Adipocyte (in vitro differentiated cells): ENCODE data around the gene PPP2R5E.

Experiments
- DNase-seq: peaks from one replicate; pipeline ENCODE4 v3.0.0-alpha.2; 2015; ENCODE audit warnings: low read depth
- H3K27me3 ChIP-seq: replicated peaks from 2 replicates; pipeline ENCODE4 v1.7.0; 2013; ENCODE audit warnings: mild to moderate bottlenecking, low read length, moderate library complexity; ENCODE audit not compliant: control insufficient read depth, insufficient read depth
- H3K36me3 ChIP-seq: 2 replicates; pipeline ENCODE4 v1.7.0; 2013; ENCODE audit warnings: low read length, mild to moderate bottlenecking, moderate library complexity; ENCODE audit not compliant: control insufficient read depth, insufficient read depth, severe bottlenecking
- H3K4me1 ChIP-seq: 2 replicates; pipeline ENCODE4 v1.7.0; 2013; ENCODE audit warnings: mild to moderate bottlenecking, low read length, moderate library complexity; ENCODE audit not compliant: control insufficient read depth, insufficient read depth
- H3K4me3 ChIP-seq: 2 replicates; pipeline ENCODE4 v1.7.0; 2013; ENCODE audit warnings: mild to moderate bottlenecking, low read length, moderate library complexity
- H3K9ac ChIP-seq: 2 replicates; pipeline ENCODE4 v1.7.0; 2013; ENCODE audit warnings: mild to moderate bottlenecking, low read length, moderate library complexity
- H3K9me3 ChIP-seq: 2 replicates; pipeline ENCODE4 v1.7.0; 2013; ENCODE audit warnings: mild to moderate bottlenecking, low read length, moderate library complexity; ENCODE audit not compliant: control insufficient read depth

Gene PPP2R5E

DNA sequence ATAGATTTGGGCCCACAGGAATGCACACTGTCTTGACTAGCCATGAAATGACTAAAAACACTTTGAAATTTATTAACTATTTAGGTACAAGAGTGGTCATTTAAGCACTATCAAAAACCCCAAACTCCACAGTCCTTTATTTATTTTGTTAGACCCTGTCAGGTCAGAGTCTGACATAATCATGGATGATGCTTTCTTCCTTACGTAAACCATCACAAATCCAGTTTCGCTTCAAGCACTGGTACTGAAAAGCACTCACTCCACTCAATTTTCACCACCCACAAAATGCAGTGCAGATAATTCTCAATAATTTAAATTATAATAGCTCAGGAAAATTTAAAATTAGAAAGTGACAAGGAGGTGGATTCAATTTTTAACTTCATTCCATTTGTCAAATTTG, 25.8 kb downstream of the PPP2R5E start:
- no peaks in the 10 kb centered on the region for H3K9me3 ChIP-seq
- H3K9ac ChIP-seq: no peak overlapping the region
- no peaks in the 10 kb centered on the region for H3K27me3 ChIP-seq
- DNase-seq: no peak
- H3K4me3 ChIP-seq: no peak overlapping the region
- no peaks in the 10 kb centered on the region for H3K36me3 ChIP-seq
- no peaks in the 10 kb centered on the region for H3K4me1 ChIP-seq

DNA sequence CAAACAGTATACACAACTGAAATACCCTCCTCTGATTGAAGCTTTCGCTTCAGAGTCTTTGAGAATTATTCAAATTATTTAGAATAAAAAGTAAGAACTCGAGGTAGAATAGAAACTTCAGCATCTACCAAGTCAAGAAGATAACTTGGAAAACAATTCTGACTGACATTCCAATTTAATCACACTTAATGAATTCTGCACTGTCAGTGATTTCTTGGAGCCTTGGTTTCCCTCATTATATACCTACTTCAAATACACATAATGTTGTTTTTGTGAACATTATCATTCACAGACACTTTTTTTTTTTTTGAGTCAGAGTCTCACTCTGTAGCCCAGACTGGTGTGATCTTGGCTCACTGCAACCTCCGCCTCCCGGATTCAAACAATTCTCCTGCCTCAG, 27.9 kb downstream of the PPP2R5E start:
- H3K9ac ChIP-seq: no peak overlapping the region
- H3K9me3 ChIP-seq: no peaks in the 10 kb centered on the region
- peaks cover 2% of the 10 kb centered on the region for H3K36me3 ChIP-seq
- no peak for DNase-seq
- H3K4me3 ChIP-seq: no peak overlapping the region
- no peaks in the 10 kb centered on the region for H3K27me3 ChIP-seq
- no peaks in the 10 kb centered on the region for H3K4me1 ChIP-seq

DNA sequence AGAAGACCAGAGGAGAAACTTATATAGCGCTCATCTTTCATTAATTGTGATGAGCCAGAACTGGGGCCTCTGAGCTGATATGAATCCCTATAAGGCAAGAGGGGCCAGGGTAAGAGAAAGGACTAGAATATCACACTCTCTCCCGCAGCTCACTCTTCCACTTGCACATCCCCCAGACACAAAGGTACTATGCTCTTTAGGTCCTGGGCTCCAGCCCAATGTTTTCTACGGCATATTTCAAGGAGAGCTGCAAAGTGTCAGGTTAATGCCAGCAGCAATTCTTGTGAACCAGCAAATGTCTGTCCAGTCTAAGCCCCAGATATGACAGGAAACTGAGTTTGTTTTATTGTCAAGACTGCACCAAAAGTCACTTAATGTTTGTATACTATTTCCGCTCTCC, 29.4 kb downstream of the PPP2R5E start:
- DNase-seq: no peak
- Histone ChIP-seq H3K4me1 (no peaks in the 10 kb centered on the region), H3K9ac (no peak overlapping the region), H3K4me3 (no peak overlapping the region), H3K36me3 (peaks cover 6% of the 10 kb centered on the region), H3K27me3 (no peaks in the 10 kb centered on the region), H3K9me3 (no peaks in the 10 kb centered on the region)

DNA sequence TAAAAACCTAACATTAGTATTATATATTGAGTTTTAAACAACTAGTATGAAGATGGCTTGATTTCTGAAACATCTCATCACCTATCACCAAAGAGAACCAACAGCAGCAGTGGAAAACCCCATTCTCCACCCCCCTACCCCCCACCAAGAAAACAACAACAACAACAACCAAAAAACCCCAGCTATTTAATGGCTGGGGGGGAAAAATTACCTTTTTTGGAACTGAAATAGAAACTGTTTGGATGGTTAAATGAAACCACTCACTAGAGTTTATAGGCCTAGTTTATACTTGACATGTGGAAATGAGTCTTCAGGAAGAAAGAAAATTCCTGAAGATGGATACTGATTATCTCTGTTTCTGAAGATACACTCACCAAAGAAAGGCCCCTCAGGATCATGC, 30.3 kb downstream of the PPP2R5E start:
- H3K27me3 ChIP-seq: no peaks in the 10 kb centered on the region
- peaks cover 6% of the 10 kb centered on the region for H3K36me3 ChIP-seq
- H3K4me1 ChIP-seq: no peaks in the 10 kb centered on the region
- no peak overlapping the region for H3K4me3 ChIP-seq
- H3K9me3 ChIP-seq: no peaks in the 10 kb centered on the region
- H3K9ac ChIP-seq: no peak overlapping the region
- DNase-seq: no peak

DNA sequence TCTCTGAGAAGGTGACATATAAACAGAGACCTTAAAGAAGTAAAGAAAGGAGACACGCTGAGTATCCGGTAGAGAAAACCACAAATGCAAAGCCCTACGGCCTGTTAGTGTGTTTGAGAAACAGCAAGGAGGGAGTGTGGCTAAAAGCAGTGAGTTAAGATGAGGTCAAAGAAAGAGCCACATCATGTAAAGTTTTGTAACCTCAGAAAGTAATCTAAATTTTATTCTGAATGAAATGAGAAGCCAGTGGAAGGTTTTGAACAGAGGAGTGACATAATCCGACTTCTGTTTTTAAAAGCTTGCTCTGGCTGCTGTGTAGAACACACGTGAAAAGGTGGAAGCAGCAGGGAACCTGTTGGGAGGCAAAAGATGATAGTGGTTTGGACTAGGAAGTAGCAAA, 32.6 kb downstream of the PPP2R5E start:
- no peak overlapping the region for H3K4me3 ChIP-seq
- peaks cover 6% of the 10 kb centered on the region for H3K36me3 ChIP-seq
- H3K4me1 ChIP-seq: no peaks in the 10 kb centered on the region
- DNase-seq: no peak
- no peak overlapping the region for H3K9ac ChIP-seq
- no peaks in the 10 kb centered on the region for H3K27me3 ChIP-seq
- H3K9me3 ChIP-seq: no peaks in the 10 kb centered on the region

DNA sequence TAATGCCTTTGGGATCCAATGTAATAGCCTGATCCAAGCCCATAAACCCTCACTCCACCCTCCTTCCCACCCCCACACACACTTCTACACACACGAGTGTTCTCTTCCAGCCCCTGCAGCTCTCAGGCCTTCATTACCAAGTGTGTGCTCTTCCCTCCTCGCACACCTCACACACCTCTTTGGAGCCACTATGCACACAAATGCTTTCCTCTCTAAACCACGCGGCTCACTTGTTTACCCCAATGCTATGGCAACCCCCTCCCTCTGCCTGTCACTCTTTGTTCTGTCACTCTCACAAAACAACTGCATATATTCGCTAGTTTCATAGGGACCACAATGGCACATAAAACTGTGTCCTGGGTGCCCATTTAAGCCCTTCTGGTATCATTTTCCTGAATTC, 35.1 kb downstream of the PPP2R5E start:
- Histone ChIP-seq H3K9me3 (no peaks in the 10 kb centered on the region), H3K36me3 (peaks cover 6% of the 10 kb centered on the region), H3K27me3 (no peaks in the 10 kb centered on the region), H3K4me1 (peaks cover 3% of the 10 kb centered on the region), H3K4me3 (no peak overlapping the region), H3K9ac (no peak overlapping the region)
- DNase-seq: no peak

DNA sequence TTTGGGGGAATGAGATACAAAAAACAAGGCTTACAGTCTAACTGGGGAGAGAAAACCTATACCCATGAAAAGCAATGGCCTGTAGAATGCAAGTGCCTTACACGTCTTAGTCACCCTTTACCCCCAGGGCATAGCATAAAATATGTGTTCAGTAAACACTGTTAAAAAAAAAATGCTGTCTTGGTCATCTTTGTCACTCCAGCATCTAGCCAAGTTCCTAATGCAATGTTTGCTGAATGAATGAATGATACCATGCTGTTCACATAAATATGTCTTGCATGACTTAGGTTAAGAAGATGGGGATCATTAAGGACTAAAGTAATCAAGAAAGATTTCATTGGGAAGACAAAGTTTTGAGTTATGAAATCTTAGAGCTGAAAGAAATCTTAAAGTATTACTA, 38.5 kb downstream of the PPP2R5E start:
- Histone ChIP-seq H3K9me3 (no peaks in the 10 kb centered on the region), H3K36me3 (no peaks in the 10 kb centered on the region), H3K27me3 (no peaks in the 10 kb centered on the region), H3K4me3 (no peak overlapping the region), H3K4me1 (peaks cover 11% of the 10 kb centered on the region), H3K9ac (no peak overlapping the region)
- peak; percentile 62 for DNase-seq

DNA sequence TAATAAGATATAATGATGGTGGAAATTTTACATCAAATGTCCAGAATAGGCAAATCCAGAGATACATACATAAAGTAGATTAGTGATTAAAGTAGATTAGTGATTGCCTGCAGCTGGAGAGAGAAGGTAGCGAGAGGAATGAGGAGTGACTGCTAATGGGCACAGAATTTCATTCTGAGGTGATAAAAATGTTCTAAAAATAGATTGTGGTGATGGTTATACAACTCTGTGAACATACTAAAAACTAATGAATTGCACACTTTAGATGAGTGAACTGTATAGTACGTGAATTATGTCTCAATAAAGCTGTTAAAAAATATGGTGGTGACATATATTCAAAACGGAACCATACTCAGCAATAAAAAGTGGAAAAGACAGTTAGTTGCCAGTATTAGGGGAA, 41.7 kb downstream of the PPP2R5E start:
- H3K36me3 ChIP-seq: no peaks in the 10 kb centered on the region
- H3K9me3 ChIP-seq: no peaks in the 10 kb centered on the region
- H3K27me3 ChIP-seq: no peaks in the 10 kb centered on the region
- peaks cover 20% of the 10 kb centered on the region for H3K4me1 ChIP-seq
- no peak overlapping the region for H3K4me3 ChIP-seq
- no peak for DNase-seq
- no peak overlapping the region for H3K9ac ChIP-seq

DNA sequence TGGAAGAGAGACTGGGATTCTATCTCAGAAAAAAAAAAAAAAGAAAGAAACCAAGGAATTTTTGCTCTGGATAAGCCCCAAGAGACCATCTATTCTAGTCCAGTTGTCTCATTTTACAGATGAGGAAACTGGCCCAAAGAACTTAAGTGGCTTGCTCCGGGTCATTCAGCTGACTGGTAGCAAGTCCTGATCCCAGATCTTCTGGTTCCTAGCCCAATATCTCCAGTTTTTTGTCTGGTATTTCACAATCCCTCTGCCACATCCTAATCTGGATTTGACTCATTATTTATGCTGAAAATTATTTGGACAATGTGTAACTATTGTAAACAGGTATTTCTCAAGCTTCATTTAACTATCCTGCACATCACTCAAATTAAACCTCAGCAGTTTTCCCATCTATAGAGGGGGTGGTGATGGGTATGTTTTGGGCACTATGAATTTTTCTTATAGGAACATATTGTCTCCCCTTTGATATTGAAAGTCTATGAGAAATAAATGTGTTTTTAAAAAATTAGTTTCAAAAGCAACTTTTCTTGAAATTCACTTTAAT, 43.4 kb downstream of the PPP2R5E start:
- Histone ChIP-seq H3K4me3 (no peak overlapping the region), H3K27me3 (no peaks in the 10 kb centered on the region)

DNA sequence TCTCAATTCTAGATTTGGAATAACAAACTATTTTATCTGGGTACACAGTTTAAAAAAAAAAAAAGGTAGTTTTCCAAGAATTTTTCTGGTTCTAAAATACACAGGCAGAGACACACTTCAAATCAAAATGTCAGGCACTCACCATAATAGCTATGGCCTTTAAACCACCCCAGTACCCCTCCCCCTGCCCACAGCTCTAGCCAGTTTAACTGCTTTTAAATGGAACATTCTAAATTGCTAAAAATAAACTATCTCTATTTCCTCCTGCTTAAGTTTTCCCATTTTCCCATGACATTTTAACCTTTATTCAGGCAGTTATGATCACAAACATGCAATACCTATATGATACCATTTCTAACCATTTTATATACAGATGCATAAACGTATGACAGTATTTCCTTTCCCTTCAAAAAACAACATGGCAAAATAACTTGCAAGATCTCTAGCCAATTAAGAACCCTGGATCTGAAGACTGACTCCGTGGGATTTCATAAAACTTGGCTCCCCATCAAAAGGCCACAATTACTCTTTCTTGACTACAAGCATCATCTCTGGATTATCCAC, 46.3 kb downstream of the PPP2R5E start:
- Histone ChIP-seq H3K9ac (no peak overlapping the region), H3K4me3 (no peak overlapping the region), H3K27me3 (no peaks in the 10 kb centered on the region), H3K4me1 (peaks cover 29% of the 10 kb centered on the region), H3K36me3 (no peaks in the 10 kb centered on the region), H3K9me3 (no peaks in the 10 kb centered on the region)
- DNase-seq: no peak

More for the DNA sequence above, 43.4 kb downstream of the PPP2R5E start:
- H3K4me1 ChIP-seq: peaks cover 20% of the 10 kb centered on the region
- H3K9ac ChIP-seq: no peak overlapping the region
- H3K36me3 ChIP-seq: no peaks in the 10 kb centered on the region
- no peaks in the 10 kb centered on the region for H3K9me3 ChIP-seq
- DNase-seq: peak; percentile 35

DNA sequence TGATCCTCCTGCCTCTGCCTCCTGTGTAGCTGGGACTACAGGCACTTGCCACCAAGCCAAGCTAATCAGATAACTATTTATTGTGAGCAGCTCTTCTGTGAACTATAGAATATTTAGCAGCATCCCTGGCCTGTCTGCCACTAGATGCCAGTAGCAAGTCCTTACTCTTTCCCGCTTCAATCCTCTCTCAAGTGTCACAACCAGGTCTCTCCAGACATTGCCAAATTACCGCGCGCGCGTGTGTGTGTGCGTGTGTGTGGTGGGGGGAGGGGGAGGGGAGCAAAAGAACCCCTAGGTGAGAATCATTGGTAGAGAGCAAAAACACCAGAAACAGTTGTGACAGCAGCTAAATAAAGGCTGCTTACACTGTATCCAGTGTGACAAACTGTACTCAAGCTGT, 49.9 kb downstream of the PPP2R5E start:
- peaks cover 21% of the 10 kb centered on the region for H3K4me1 ChIP-seq
- DNase-seq: peak; percentile 28

DNA sequence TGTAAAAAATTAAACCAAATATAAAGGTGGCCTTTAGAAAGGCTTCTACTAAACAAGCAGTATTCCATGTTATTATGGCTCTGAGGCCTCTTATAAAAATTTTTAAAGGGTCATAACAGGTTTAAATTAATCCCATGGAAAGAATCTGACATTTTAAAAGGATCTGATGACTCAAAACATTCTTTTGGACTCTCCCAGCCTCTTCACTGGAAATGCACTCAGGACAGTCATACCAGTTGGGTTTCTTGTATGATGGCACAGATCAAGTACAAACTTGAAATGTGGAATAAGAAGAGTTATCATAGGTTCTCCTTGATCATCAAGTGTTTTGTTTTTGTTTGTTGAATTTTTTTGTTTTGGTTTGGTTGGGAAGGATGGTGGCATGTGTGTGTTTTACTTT, 50.8 kb downstream of the PPP2R5E start:
- peak overlapping the region; percentile 7 for H3K4me3 ChIP-seq

More for the DNA sequence above, 49.9 kb downstream of the PPP2R5E start:
- H3K9ac ChIP-seq: no peak overlapping the region
- no peaks in the 10 kb centered on the region for H3K9me3 ChIP-seq
- H3K4me3 ChIP-seq: no peak overlapping the region
- no peaks in the 10 kb centered on the region for H3K27me3 ChIP-seq
- H3K36me3 ChIP-seq: no peaks in the 10 kb centered on the region

More for the DNA sequence above, 50.8 kb downstream of the PPP2R5E start:
- peaks cover 21% of the 10 kb centered on the region for H3K4me1 ChIP-seq
- no peaks in the 10 kb centered on the region for H3K27me3 ChIP-seq
- no peaks in the 10 kb centered on the region for H3K9me3 ChIP-seq
- DNase-seq: peak; percentile 59
- no peaks in the 10 kb centered on the region for H3K36me3 ChIP-seq
- H3K9ac ChIP-seq: peak overlapping the region; percentile 13
